Adrenal gland (tissue), 12 donors: ENCODE results near the gene RALGDS. TPM values are rescaled to one million over a fixed set of nuclear protein-coding genes. Genes with fewer than 3 reads are reported as not detected.

Source experiments
- DNase-seq, 7 donors: peaks; one replicate each; pipeline ENCODE4 v3.0.0-alpha.2; 2019 to 2020
- H3K27ac ChIP-seq, 5 donors: fragments of 200-600 bp; sonication (generic) in 4 of 5; 1 replicate in 3 of 5; 2 replicates in 2 of 5; pipeline versions ENCODE4 v1.5.1 to v1.8.0; 2016 to 2020; ENCODE audit warnings: mild to moderate bottlenecking in 1 of 5
- H3K27me3 ChIP-seq: fragments of 200-600 bp; 2 replicates; pipeline ENCODE4 v1.8.0; 2021
- H3K36me3 ChIP-seq, 2 donors: fragments of 200-600 bp; replicated peaks in 1 of 2; 1 replicate in 1 of 2; 2 replicates in 1 of 2; pipeline versions ENCODE4 v1.5.1 to v1.8.0; 2018 to 2022
- H3K4me1 ChIP-seq, 2 donors: fragments of 200-600 bp; replicated peaks in 1 of 2; 1 replicate in 1 of 2; 2 replicates in 1 of 2; pipeline versions ENCODE4 v1.5.1 to v1.8.0; 2018 to 2021
- H3K4me3 ChIP-seq, 4 donors: fragments of 200-600 bp; sonication (generic) in 3 of 4; one replicate each; pipeline ENCODE4 v1.5.1; 2016 to 2018
- H3K9me3 ChIP-seq, 3 donors: fragments of 200-600 bp; sonication (generic) in 1 of 3; replicated peaks in 1 of 3; 1 replicate in 2 of 3; 2 replicates in 1 of 3; pipeline versions ENCODE4 v1.5.1 to v1.8.0; 2016 to 2021
- CTCF ChIP-seq, 6 experiments: fragments of 450-650 bp in 4 of 6; fragments of 200-600 bp in 2 of 6; sonication (generic) in 1 of 6; IDR thresholded peaks; 1 replicate in 5 of 6; 2 replicates in 1 of 6; pipeline versions ENCODE4 v1.5.1 to v1.8.0; 2016 to 2021; ENCODE audit warnings: antibody characterized with exemption in 6 of 6, mild to moderate bottlenecking in 2 of 6, moderate library complexity in 1 of 6
- POLR2A ChIP-seq, 2 donors: fragments of 450-650 bp; IDR thresholded peaks; one replicate each; pipeline ENCODE4 v1.6.1; 2017; ENCODE audit warnings: antibody characterized with exemption in 2 of 2, mild to moderate bottlenecking in 2 of 2, moderate library complexity in 1 of 2
- WGBS, 4 donors: extraction: QIAGEN DNeasy Blood & Tissue Kit in 2 of 4; methylation state at CpG; one replicate each; pipeline versions ENCODE4 v1.1.5 to v1.1.7; 2013 to 2017; 5-methylcytosine and 5-hydroxymethylcytosine counted together
- intact Hi-C, 2 donors: fragments of 100-400 bp; cut with DNase I; formaldehyde crosslinking; loops; one replicate each; pipeline versions ENCODE4 v1.14.1 to v1.15.0; 2022 to 2023
- polyA plus RNA-seq, 3 donors: library from polyadenylated mRNA; stranded (reverse); fragments of 200-250 nt in 2 of 3; fragments of 350-450 nt in 1 of 3; fragmentation: Illumina TruSeq in 1 of 3; extraction: RNeasy Lipid Tissue Mini Kit (QIAGEN cat#74804) in 1 of 3; gene quantifications; one replicate each; pipeline ENCODE4 v1.2.3, GENCODE V29; 2013 to 2014
- total RNA-seq, 9 donors: library from RNA; depleted of rRNA in 4 of 9; stranded (reverse); fragments of >200 nt in 4 of 9; fragments of 120-200 nt in 1 of 9; fragmentation: NEBNext Ultra II Directional in 1 of 9; extraction: Animal tissue kit (Norgen Biotek cat#: 25700) in 1 of 9; gene quantifications; one replicate each; pipeline versions ENCODE4 v1.1.0 to v1.2.4, GENCODE V29; 2013 to 2023
- donor health status: healthy with polysubstance abuse.
- donor health status: Bipolar disorder and iron deficiency.
- donor health status: DM: yes; HTN: yes; CAD: no.
- donor health status: DM: no; HTN: no; CAD: no.
- donor health status: DM: no; HTN: no; CAD: no.
- donor health status: DM: yes; HTN: yes; CAD: no.

The RALGDS gene
- total and polyA plus RNA-seq, 12 donors, result 21.3 to 170 (median 67.5) TPM

GRCh38 chr9:133146746-133147411 is 25.8 kb upstream of the RALGDS start:
- Histone ChIP-seq H3K4me3 (no peak overlapping the region), H3K4me1 (peaks cover 35 to 49% of the 10 kb centered on the region in 2 donors), H3K27me3 (no peaks in the 10 kb centered on the region), H3K9me3 (no peaks in the 10 kb centered on the region), H3K27ac (peak overlapping the region in 1 of 5 donors; percentile 92), H3K36me3 (no peaks in the 10 kb centered on the region)
- peak in 2 of 7 donors; percentile 20 to 31 for DNase-seq
- TF ChIP-seq CTCF (IDR thresholded peaks at IDR 0.05), result no peak
- TF ChIP-seq POLR2A (IDR thresholded peaks at IDR 0.05), result no peak
- intact Hi-C loops, result loop anchor here (5.0 to 10.0 kb wide), 2 partner anchors 102 to 115 kb away; partner anchors contain the start of gene GTF3C5 (in 1 of the 2)
- 63 to 67% (median 66%) methylated on average over 6 to 7 of the region's 7 CpGs for WGBS, 4 donors

DNA sequence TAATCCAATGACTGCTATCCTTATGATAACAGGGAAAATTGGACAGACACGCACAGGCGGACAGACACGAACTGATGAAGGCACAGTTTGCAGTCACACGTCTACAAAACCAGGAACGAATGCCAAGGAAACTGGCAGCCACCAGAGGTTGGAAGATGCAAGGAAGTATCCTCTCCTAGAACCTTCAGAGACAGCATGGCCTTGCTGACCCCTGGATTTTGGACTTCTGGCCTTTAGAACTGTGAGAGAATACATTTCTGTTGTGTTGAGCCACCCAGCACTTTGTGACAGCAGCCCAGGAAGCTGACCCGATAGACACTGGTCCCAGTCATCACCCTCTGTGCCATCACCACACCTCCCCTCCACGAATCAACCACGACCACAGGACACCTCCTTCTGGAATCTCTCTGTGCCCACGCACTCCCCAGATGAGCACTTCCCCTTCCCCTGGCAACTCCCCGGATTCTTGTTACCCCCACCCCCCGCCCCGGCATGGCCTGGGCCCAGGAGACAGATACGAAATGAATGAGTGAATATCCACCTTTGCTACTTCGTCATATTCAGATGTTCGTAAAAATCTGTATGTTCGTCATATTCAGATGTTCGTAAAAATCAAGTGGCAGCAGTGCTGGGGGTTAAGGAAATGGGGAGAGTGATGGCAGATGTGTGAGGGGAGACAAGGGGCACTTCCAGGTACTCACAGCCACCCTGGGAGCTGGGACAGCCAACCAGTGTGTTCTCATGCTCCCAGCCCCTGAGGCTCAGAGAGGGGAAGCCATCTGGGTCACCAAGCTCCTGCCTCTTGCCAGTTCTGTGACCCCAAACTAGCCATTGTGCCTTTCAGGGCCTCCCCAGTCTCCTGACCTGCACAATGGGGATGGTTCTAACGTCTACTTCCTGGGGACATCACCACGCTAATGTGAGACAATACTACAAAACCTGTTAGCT is 24.1 kb upstream of the RALGDS start:
- Histone ChIP-seq H3K9me3 (no peaks in the 10 kb centered on the region), H3K27me3 (no peaks in the 10 kb centered on the region), H3K4me1 (peaks cover 40 to 61% of the 10 kb centered on the region in 2 donors), H3K4me3 (peak overlapping the region in 1 of 4 donors; percentile 36), H3K27ac (peak overlapping the region in 3 of 5 donors; percentile 67 to 77 (median 69)), H3K36me3 (no peaks in the 10 kb centered on the region)
- WGBS, 4 donors, result 67 to 70% (median 69%) methylated on average over 17 to 19 of the region's 19 CpGs
- intact Hi-C loops, result loop anchor here (2.0 to 10.0 kb wide), 4 partner anchors 34 to 113 kb away; partner anchors contain the start of gene GTF3C5 (in 1 of the 2)
- TF ChIP-seq CTCF (IDR thresholded peaks at IDR 0.05) (no peak), POLR2A (IDR thresholded peaks at IDR 0.05) (no peak)
- DNase-seq, result peak in 1 of 7 donors; percentile 23

DNA sequence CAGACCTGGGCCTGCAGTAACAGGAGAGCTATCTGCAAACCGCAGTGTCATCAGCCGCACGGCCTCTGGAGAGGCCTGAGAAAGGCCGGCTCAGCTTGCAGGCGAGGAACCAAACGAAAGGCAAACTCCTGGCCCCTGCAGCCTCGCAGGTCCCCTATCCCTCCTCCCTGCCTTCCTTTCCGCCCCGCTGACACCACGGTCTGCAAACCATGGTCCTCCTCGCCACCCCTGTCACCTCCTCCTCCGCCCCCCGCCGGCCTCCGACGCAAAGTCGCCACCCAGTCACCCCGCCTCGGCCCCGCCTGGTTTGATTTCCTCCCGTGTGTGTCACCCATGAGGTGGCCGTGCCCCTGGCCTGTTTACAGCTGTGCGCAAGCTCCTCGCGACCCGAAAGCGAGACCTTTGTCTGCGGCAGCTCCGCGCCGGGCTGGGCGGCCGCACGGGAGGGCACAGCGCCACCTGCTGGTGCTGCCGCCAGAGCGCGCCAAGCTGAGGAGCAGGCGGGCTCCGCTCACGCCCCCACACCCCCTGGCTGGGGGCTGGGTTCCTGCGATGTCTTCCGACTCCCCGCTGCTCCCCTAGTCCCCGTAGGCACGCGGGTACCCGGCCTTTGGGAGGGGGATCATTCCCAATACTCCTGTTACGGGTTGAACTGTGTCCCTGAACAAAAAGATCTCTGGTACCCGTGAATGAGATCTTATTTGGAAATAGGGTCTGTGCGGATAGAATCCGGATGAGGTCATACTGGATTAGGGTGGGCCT is 23.3 kb upstream of the RALGDS start:
- Histone ChIP-seq H3K27ac (peak overlapping the region in 3 of 5 donors; percentile 67 to 77 (median 69)), H3K9me3 (no peaks in the 10 kb centered on the region), H3K4me1 (peaks cover 42 to 63% of the 10 kb centered on the region in 2 donors), H3K36me3 (no peaks in the 10 kb centered on the region), H3K27me3 (no peaks in the 10 kb centered on the region), H3K4me3 (peak overlapping the region in 1 of 4 donors; percentile 36)
- intact Hi-C loops, result loop anchor here (2.0 to 10.0 kb wide), 3 partner anchors 34 to 100 kb away; no protein-coding TSS in a partner anchor
- WGBS, 4 donors, result 5 to 21% (median 6%) methylated on average over 5 to 52 of the region's 52 CpGs
- TF ChIP-seq CTCF (IDR thresholded peaks at IDR 0.05) (peak; percentile 94 to 99 (median 98)), POLR2A (IDR thresholded peaks at IDR 0.05) (peak in 1 of 2 donors; percentile 66)
- peak; percentile 91 to 97 (median 95) for DNase-seq
